ENCODE results near the gene ERICH3. TPM values are rescaled to one million over a fixed set of nuclear protein-coding genes. Genes with fewer than 3 reads are reported as not detected.

Gene ERICH3
- polyA plus RNA-seq (ENCODE audit: insufficient read length), result 0.78 TPM
- long read RNA-seq, donor 1, result 0 reads
- long read RNA-seq, donor 2, result 0 reads
- long read RNA-seq, donor 3, result 0 reads
- long read RNA-seq, donor 4, result 0 reads
- long read RNA-seq, donor 5, result 0 reads
- long read RNA-seq, donor 6, result 0 reads
- long read RNA-seq, donor 7, result 0 reads
- long read RNA-seq, donor 8, result 0 reads

DNA sequence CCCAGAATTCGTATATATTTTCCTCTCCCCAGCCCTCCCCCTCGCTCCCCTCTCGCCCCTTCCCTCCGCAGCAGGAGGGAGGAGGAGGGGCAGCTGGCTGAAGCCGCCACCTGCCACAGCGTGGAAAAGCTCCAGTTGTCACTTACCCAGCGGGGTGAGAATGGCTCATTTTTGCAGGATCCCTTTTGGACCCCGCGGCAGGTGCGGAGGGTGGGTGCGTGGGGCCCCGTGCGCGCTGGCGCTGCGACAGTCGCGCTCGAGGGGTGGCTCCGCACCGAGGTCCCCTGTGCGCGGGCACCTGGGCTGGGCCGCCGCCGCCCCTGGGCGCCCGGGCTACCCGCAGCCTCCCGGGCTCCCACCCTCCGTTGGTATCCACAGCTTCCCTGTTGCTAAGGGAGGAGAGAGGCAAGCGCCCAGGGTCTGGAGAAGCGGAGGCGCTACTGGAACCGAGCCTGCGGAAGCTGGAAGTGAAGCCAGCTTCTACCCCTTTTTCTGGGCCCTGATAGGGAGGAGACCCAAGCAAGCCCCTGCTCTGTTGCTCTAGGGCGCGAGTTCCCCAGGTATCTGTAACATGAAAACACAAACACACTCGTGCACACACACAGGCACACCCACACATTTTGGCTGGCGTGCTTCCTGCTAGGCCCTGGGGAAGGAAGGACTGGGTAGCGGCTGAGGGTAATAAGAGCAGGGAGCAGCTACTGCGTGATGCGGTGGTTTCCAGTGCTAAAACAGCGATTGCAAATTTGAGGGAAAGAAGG lies at the start of gene ERICH3:
TSS of gene ERICH3 (minus strand) at position 442 of the 761 bp plus-strand sequence. CDS start at position 169, 273 bp downstream.
- peak; percentile 29 for DNase-seq

DNA sequence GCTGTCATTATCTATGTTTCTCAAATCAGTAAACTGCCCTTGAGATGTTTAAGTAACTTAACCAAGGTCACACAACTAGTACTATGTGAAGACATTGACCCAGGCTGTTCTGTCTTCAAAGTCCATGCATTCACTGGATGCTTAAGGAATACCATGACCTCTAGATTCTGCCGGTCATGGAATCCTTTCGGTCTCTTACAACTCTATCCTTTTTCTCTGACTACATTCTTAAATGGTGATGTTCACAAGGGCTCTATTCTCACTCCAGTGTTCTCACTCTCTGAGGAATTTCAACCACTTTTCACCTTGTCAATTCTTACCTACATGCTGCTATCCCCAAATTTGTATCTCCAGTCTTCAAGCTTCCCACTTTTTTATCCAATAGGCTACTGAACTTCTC lies 44.0 kb upstream of the ERICH3 start:
- DNase-seq, result no peak

DNA sequence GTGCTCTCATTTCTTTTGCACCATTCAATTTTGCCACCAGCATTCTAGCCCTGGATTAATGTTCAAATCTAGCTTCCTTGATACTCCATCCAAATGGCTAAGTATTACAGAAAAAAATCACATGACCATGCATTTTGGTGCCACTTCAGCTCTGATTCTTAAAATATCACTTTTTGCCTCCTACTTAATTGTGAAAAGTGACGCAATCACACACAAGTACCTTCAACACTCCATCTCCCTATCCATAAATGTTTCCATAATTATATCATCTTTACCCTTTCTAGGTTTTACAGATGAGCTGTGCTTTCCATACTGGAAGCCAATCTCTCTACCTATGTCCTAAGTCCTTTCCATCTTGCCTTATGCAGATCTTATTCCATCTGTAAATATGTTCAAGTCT lies 43.2 kb upstream of the ERICH3 start:
- DNase-seq, result no peak

DNA sequence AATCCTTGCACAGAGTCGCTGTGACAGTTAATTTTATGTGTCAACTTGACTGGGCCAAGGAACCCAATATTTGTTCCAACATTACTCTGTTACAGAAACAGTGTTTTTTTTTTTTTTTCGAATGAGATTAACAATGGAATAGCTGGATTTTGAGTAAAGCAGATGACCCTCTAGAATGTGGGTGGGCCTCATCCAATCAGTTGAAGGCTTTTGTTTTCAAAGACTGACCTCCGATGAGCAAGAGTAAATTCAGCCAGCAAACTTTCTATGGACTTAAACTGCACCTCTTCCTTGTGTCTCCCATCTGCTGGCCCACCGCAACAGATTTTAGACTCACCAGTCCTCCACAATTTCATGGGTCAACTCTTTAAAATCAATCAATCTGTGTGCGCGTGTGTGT lies 42.2 kb upstream of the ERICH3 start:
- DNase-seq, result no peak

DNA sequence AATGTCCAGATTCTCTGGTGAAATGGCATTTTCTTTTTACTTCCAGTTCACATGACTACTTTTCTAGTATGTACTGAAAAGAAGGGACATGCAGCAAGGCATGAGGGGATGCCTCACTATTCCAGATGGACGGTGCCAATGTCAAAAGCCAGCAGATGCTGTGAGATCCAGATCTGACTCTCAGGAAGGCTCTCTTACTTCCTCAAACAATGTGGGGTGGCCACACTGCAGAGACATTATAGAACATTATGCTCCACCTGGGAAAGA lies 41.6 kb upstream of the ERICH3 start:
- DNase-seq, result no peak

DNA sequence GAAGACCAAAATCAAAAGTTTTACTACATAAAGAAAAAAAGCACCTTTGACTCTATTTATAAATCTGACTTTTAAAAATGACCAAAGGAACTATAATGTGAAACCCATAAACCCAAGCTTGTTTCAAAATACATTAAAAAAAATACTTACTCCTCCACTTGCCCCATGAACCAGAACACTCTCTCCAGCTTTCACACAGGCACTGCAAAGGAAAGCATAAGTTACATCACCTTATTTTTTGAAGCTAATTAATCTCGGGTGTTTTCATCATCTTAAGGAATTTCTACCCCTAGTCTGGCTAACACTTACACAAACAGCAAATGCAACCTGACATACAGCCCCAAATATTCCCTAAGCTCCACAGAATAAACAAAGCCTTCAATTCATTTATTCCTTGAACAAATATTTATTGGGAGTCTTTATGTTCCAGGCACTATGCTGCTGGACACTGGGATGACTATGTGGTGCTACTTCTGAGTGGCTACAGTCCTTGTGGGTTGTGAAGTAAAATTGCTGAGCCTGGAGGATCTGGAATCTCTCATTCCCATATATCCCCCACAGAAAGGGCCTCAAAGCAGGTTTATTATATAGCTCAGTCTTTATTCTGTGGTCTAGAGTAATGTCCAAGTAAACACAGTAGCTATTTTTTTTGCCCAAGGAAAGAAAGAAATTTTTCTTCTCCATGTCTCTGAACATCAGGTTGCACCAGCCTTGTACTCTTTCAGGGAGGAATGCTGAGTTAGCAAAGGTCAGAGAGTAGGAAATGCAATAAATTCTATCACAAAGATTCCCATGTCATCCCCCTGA lies 41.0 kb upstream of the ERICH3 start:
- DNase-seq, result no peak

DNA sequence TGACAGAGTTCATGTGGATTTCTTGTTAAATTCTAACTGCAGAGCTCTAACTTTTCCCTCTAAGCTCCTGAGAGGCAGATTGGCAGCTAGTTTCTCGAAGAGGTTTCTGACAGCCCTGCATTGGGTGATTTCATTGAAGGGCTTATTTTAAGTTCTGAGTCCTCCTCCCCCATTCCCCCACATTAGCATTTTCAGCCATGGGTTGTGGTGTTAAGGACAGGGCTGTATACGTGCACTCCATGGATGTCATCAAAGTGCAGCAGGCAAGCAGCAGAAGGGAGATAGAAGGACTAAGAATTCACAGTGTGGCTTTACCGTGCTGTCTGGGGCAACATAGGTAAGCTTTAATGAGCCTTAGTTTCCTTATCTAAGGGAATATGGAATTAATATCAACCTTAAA lies 40.3 kb upstream of the ERICH3 start:
- no peak for DNase-seq

- DNase-seq, result no peak
These were observed 39.3 kb upstream of the ERICH3 start for GRCh38 chr1:74712881-74713280.

GRCh38 chr1:74703386-74704182 lies 30.0 kb upstream of the ERICH3 start:
- no peak for DNase-seq

GRCh38 chr1:74699331-74699730 lies 25.7 kb upstream of the ERICH3 start:
- no peak for DNase-seq

DNA sequence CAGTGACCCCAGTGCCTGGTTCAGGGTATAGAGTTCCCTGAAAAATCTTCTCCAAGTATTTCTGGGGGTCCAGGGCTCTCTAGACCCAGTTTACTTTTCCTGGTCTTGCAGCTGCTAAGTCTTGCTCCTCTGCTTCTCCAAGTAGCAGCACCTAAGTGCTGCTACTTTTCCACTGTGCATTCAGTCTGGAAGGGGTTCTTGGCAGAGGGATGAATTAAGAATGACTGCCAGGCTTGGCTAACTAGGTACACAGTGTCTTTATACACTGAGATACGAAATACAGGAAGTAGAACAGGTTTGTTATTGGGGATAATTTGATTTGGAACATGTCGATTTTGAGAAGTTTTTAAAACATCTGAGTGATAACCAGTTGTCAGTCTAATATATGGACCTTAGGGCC lies 24.2 kb upstream of the ERICH3 start:
- DNase-seq, result no peak

- DNase-seq, result no peak
These were observed 19.9 kb upstream of the ERICH3 start for GRCh38 chr1:74693473-74693872.

- DNase-seq, result no peak
These were observed 17.3 kb upstream of the ERICH3 start for GRCh38 chr1:74690909-74691308.

DNA sequence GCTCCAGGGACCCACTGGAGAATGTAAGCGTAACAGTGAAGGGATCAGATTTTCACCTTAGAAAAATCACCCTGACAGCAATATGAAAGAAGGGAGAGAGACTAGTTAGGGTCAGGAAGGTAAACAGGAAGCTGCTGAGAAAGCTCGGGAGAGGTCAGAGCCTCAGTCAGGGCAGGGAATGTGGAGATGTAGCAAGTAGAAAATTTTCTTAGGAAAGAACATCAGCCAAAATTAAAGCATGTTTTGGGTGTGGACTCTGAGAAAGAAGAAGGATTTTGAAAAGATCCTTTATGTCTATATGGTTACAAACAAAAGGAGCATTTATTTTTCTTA lies 16.7 kb upstream of the ERICH3 start:
- no peak for DNase-seq

- DNase-seq, result peak; percentile 71
These were observed 16.2 kb upstream of the ERICH3 start for GRCh38 chr1:74689621-74690363.

- no peak for DNase-seq
These were observed 13.3 kb upstream of the ERICH3 start for GRCh38 chr1:74686928-74687327.

GRCh38 chr1:74684301-74684700 lies 10.7 kb upstream of the ERICH3 start:
- DNase-seq, result no peak

DNA sequence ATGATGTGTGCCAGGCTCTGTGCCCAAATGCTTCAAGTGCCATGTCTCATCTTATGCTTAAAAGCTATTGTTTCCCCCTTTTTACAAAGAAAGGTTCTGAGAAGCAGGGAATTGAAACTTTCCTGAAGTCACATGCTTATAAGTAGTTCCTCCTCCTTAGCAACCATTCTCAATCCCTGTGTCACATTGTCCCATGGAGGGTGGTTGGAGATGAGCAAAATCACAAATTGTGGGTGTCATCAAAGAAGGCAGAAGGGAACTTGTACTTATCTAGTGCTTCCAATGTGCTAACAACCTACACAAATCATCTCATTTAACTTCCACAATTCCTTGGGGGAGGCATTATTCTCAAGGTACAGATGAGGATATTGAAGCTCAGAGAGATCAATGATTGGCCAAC lies 10.1 kb upstream of the ERICH3 start:
- no peak for DNase-seq

- no peak for DNase-seq
These were observed 8.3 kb upstream of the ERICH3 start for GRCh38 chr1:74681851-74682250.

DNA sequence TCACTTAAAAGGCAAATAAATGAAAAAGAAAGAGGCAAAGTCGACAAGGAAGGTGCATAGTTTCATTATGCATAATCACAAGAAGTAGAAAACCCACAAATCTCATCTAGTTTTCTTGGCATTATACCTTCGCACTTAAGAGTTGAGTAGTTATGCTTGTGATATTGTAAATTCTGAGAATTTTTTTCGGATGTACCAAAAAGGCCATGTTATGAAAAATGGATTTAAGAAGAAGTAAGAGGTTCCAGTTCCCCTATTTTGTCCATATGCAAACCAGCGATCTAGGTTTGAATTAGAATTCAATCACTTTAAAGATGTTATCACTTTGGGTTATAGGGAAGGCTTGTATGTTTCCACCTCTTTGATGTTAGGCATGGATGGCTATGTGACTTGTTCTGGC lies 7.9 kb upstream of the ERICH3 start:
- DNase-seq, result no peak

DNA sequence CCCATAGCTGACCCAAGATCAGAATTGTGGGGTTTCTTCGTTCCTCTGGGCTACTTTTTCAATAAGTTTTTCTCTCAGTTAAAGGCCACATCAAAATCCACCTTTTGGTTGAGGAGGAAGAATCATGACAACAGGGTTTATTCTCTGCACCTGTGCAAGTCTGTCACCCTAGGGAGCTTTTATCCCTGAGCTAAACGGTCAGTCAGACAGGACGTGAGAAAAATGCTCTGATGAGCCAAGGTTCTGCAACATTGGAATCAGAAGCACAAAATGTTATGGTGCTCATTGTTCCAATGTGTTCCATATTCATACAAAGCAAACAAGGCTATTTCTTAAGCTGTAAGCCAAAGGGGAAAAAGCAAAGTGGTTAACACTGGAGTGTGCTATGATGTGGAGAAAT lies 7.4 kb upstream of the ERICH3 start:
- no peak for DNase-seq

DNA sequence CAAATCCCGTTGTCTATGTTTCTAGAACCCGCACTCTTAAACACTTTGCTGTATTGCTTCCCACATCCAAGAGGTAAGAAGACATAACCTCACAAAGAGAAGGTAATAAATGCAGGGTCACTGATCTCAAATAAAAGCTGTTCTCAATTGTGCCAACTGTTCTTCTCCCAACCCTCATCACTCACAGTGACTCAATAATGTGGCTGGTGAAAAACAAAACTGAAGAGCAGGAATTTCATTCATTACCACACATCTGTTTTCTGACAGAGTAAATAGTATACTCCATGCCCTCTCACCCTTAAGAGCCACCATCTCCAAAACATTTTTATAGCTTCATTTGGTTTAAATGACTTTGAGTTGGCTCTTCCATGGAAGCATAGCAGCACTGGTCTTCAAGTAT lies 6.2 kb upstream of the ERICH3 start:
- no peak for DNase-seq
